ENCODE measurements around the gene TTYH3.

The TTYH3 gene

GRCh38 chr7:2644562-2645273 lies 12.9 kb downstream of the TTYH3 start:
- DNase-seq (ENCODE audit: low spot score) = no peak
- in situ Hi-C loops (cut with MboI; ENCODE audit: low pct_unique_long_range_greater_than_20kb, low sequenced_read_pairs, unreplicated experiment) = no loop called here
- TF ChIP-seq CTCF (IDR thresholded peaks at IDR 0.05; ENCODE audit: extremely low read depth, insufficient read depth, missing control alignments) = no peak

- TF ChIP-seq CTCF (IDR thresholded peaks at IDR 0.05; ENCODE audit: extremely low read depth, insufficient read depth, missing control alignments) = no peak
- in situ Hi-C loops (cut with MboI; ENCODE audit: low pct_unique_long_range_greater_than_20kb, low sequenced_read_pairs, unreplicated experiment) = no loop called here
- DNase-seq (ENCODE audit: low spot score) = peak; percentile 72
These were observed 13.6 kb downstream of the TTYH3 start for GRCh38 chr7:2645274-2645868.

GRCh38 chr7:2646336-2646679 lies 14.5 kb downstream of the TTYH3 start:
- no peak for DNase-seq (ENCODE audit: low spot score)
- in situ Hi-C loops (cut with MboI; ENCODE audit: low pct_unique_long_range_greater_than_20kb, low sequenced_read_pairs, unreplicated experiment) = no loop called here
- no peak for TF ChIP-seq CTCF (IDR thresholded peaks at IDR 0.05; ENCODE audit: extremely low read depth, insufficient read depth, missing control alignments)

GRCh38 chr7:2646680-2647571 lies 15.1 kb downstream of the TTYH3 start:
- TF ChIP-seq CTCF (IDR thresholded peaks at IDR 0.05; ENCODE audit: extremely low read depth, insufficient read depth, missing control alignments) = no peak
- no peak for DNase-seq (ENCODE audit: low spot score)
- in situ Hi-C loops (cut with MboI; ENCODE audit: low pct_unique_long_range_greater_than_20kb, low sequenced_read_pairs, unreplicated experiment) = no loop called here

- no peak for TF ChIP-seq CTCF (IDR thresholded peaks at IDR 0.05; ENCODE audit: extremely low read depth, insufficient read depth, missing control alignments)
- in situ Hi-C loops (cut with MboI; ENCODE audit: low pct_unique_long_range_greater_than_20kb, low sequenced_read_pairs, unreplicated experiment) = no loop called here
- no peak for DNase-seq (ENCODE audit: low spot score)
These were observed 15.9 kb downstream of the TTYH3 start for GRCh38 chr7:2647594-2648172.

- no peak for TF ChIP-seq CTCF (IDR thresholded peaks at IDR 0.05; ENCODE audit: extremely low read depth, insufficient read depth, missing control alignments)
- in situ Hi-C loops (cut with MboI; ENCODE audit: low pct_unique_long_range_greater_than_20kb, low sequenced_read_pairs, unreplicated experiment) = no loop called here
- no peak for DNase-seq (ENCODE audit: low spot score)
These were observed 17.5 kb downstream of the TTYH3 start for GRCh38 chr7:2649139-2649838.
